Measurements from ENCODE around the gene CLTCL1.

CLTCL1 gene

GRCh38 chr22:19194766-19195536 lies 96.6 kb downstream of the CLTCL1 start:
- H3K27ac ChIP-seq = no peak overlapping the region
- peaks cover 6% of the 10 kb centered on the region; the same call in 1 of the 2 replicates for H3K36me3 ChIP-seq
- no peak overlapping the region for H3K4me3 ChIP-seq (ENCODE audit: low read depth, low read length)
- no peak for DNase-seq
- no peaks in the 10 kb centered on the region for H3K9me3 ChIP-seq (ENCODE audit: severe bottlenecking)
- TF ChIP-seq CTCF (IDR thresholded peaks at IDR 0.05; ENCODE audit: low read depth, low read length) = no peak
- H3K27me3 ChIP-seq (ENCODE audit: insufficient read depth, low read depth, severe bottlenecking) = no peaks in the 10 kb centered on the region

GRCh38 chr22:19193879-19194278 lies 97.6 kb downstream of the CLTCL1 start:
- Histone ChIP-seq H3K27ac (no peak overlapping the region), H3K9me3 (ENCODE audit: severe bottlenecking) (no peaks in the 10 kb centered on the region), H3K27me3 (ENCODE audit: insufficient read depth, low read depth, severe bottlenecking) (no peaks in the 10 kb centered on the region)

GRCh38 chr22:19187716-19188563 lies 103.6 kb downstream of the CLTCL1 start:
- no peak for TF ChIP-seq CTCF (IDR thresholded peaks at IDR 0.05; ENCODE audit: low read depth, low read length)
- Histone ChIP-seq H3K9me3 (ENCODE audit: severe bottlenecking) (no peaks in the 10 kb centered on the region), H3K4me3 (ENCODE audit: low read depth, low read length) (no peak overlapping the region), H3K36me3 (no peaks in the 10 kb centered on the region), H3K27ac (no peak overlapping the region), H3K27me3 (ENCODE audit: insufficient read depth, low read depth, severe bottlenecking) (no peaks in the 10 kb centered on the region)
- no peak for DNase-seq

More at GRCh38 chr22:19193879-19194278, 97.6 kb downstream of the CLTCL1 start:
- TF ChIP-seq CTCF (IDR thresholded peaks at IDR 0.05; ENCODE audit: low read depth, low read length) = no peak
- Histone ChIP-seq H3K4me3 (ENCODE audit: low read depth, low read length) (no peak overlapping the region), H3K36me3 (peaks cover 6% of the 10 kb centered on the region; the same call in 1 of the 2 replicates)
- no peak for DNase-seq

GRCh38 chr22:19184276-19184997 lies 107.1 kb downstream of the CLTCL1 start:
- H3K27me3 ChIP-seq (ENCODE audit: insufficient read depth, low read depth, severe bottlenecking) = no peaks in the 10 kb centered on the region
- H3K4me3 ChIP-seq (ENCODE audit: low read depth, low read length) = no peak overlapping the region
- H3K9me3 ChIP-seq (ENCODE audit: severe bottlenecking) = no peaks in the 10 kb centered on the region
- H3K36me3 ChIP-seq = no peaks in the 10 kb centered on the region
- no peak for TF ChIP-seq CTCF (IDR thresholded peaks at IDR 0.05; ENCODE audit: low read depth, low read length)
- DNase-seq = no peak
- H3K27ac ChIP-seq = no peak overlapping the region

- no peaks in the 10 kb centered on the region for H3K9me3 ChIP-seq (ENCODE audit: severe bottlenecking)
- no peak for TF ChIP-seq CTCF (IDR thresholded peaks at IDR 0.05; ENCODE audit: low read depth, low read length)
- H3K36me3 ChIP-seq = no peaks in the 10 kb centered on the region
Measured at GRCh38 chr22:19183216-19183615, 108.3 kb downstream of the CLTCL1 start.

More at GRCh38 chr22:19183216-19183615, 108.3 kb downstream of the CLTCL1 start:
- no peak overlapping the region for H3K27ac ChIP-seq
- H3K27me3 ChIP-seq (ENCODE audit: insufficient read depth, low read depth, severe bottlenecking) = no peaks in the 10 kb centered on the region
- DNase-seq = no peak
- H3K4me3 ChIP-seq (ENCODE audit: low read depth, low read length) = no peak overlapping the region

Measured in WERI-Rb-1 (cell line).